ENCODE data around the gene FOXN3. TPM values are rescaled to one million over a fixed set of nuclear protein-coding genes. Genes with fewer than 3 reads are reported as not detected.

Gene FOXN3
- polyA plus RNA-seq, 1 donor (not counting 4 experiments of a cell fraction or from before 2014, with no cell fraction given) = 10.2 TPM

DNA sequence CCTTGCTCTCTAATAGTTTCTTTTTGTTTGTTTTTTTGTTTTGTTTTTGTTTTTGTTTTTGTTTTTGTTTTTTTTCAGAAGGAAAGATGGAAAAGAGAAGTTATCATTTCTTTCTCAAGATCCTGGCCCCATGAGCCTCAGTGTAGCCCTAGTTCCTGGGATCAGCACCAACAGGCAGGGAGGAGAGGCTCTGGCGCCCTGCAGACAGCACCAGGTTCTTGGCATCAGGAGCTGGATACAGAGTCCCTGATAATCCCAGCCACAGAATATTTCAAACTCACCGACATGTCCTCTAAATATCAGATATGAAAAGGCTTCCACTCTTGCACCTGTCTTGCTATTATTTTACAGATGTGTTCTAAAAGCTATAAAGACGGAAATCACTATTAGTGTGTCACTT lies 52.7 kb downstream of the FOXN3 start:
- Histone ChIP-seq H3K27me3 (ENCODE audit: control insufficient read depth, extremely low read depth, insufficient read depth, low read length) (no peaks in the 10 kb centered on the region), H3K9me3 (ENCODE audit: control insufficient read depth, low read depth, low read length) (no peaks in the 10 kb centered on the region), H3K9me1 (ENCODE audit: control insufficient read depth, extremely low read depth, insufficient read depth, low read length) (no peaks in the 10 kb centered on the region), H3K4me2 (ENCODE audit: control insufficient read depth, extremely low read depth, insufficient read depth, low read depth, low read length) (no peak overlapping the region), H3K36me3 (ENCODE audit: control insufficient read depth in 2 of 2, extremely low read depth in 1 of 2, insufficient read depth in 2 of 2, low read length in 2 of 2) (no peaks in the 10 kb centered on the region), H3K27ac (ENCODE audit: control insufficient read depth, insufficient read depth, low read length) (no peak overlapping the region), H3K9ac (ENCODE audit: control insufficient read depth, extremely low read depth, insufficient read depth, low read length) (no peak overlapping the region), H4K20me1 (ENCODE audit: control insufficient read depth, extremely low read depth, insufficient read depth, low read length) (no peaks in the 10 kb centered on the region), H3K4me3 (ENCODE audit: control insufficient read depth in 2 of 3, extremely low read depth in 1 of 3, insufficient read depth in 2 of 3, low read depth in 1 of 3, low read length in 3 of 3) (no peak overlapping the region), H3K79me2 (ENCODE audit: control insufficient read depth, insufficient read depth, low read length) (no peaks in the 10 kb centered on the region), H3K4me1 (ENCODE audit: control insufficient read depth, extremely low read depth, insufficient read depth, low read length) (peaks cover 12% of the 10 kb centered on the region), H2AFZ (ENCODE audit: control insufficient read depth, low read length) (no peak overlapping the region)
- dilution Hi-C loops (cut with MboI; ENCODE audit: extremely low pct_ligation_motif_present, low sequenced_read_pairs) = no loop called here
- TF ChIP-seq, protein P1, sequence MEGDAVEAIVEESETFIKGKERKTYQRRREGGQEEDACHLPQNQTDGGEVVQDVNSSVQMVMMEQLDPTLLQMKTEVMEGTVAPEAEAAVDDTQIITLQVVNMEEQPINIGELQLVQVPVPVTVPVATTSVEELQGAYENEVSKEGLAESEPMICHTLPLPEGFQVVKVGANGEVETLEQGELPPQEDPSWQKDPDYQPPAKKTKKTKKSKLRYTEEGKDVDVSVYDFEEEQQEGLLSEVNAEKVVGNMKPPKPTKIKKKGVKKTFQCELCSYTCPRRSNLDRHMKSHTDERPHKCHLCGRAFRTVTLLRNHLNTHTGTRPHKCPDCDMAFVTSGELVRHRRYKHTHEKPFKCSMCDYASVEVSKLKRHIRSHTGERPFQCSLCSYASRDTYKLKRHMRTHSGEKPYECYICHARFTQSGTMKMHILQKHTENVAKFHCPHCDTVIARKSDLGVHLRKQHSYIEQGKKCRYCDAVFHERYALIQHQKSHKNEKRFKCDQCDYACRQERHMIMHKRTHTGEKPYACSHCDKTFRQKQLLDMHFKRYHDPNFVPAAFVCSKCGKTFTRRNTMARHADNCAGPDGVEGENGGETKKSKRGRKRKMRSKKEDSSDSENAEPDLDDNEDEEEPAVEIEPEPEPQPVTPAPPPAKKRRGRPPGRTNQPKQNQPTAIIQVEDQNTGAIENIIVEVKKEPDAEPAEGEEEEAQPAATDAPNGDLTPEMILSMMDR (optimal IDR thresholded peaks at IDR 0.05 in 1 of 3, IDR thresholded peaks at IDR 0.05 in 1 of 3, conservative IDR thresholded peaks at IDR 0.05 in 1 of 3; ENCODE audit: extremely low read depth in 1 of 3, insufficient read depth in 2 of 3, low read length in 3 of 3) = no peak
- TF ChIP-seq EZH2 (IDR thresholded peaks at IDR 0.05; ENCODE audit: low read length) = no peak
- DNase-seq (ENCODE audit: low read depth, low spot score) (no peak), FAIRE-seq (no peak)

DNA sequence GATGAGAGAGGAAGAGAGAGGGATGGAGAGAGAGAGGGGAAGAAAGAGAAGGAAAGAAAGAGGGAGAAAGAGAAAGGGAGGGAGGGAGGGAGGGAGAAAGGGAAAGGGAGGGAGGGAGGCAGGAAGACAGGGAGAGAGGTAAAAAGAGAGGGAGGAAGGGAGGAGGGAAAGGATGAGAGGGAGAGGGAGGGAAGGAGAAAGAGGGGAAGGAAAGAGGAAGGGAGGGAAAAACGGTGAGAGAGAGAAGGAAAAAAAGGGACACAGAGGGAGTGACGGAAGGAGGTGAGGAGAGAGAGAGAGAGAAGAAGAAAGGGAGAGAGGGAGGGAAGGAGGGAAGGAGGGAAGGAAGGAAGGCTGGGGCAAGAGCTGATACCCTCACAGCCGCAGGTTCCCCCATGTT lies 56.8 kb downstream of the FOXN3 start:
- Histone ChIP-seq H2AFZ (ENCODE audit: control insufficient read depth, low read length) (no peak overlapping the region), H3K4me3 (ENCODE audit: control insufficient read depth in 2 of 3, extremely low read depth in 1 of 3, insufficient read depth in 2 of 3, low read depth in 1 of 3, low read length in 3 of 3) (no peak overlapping the region), H3K79me2 (ENCODE audit: control insufficient read depth, insufficient read depth, low read length) (no peaks in the 10 kb centered on the region), H3K36me3 (ENCODE audit: control insufficient read depth in 2 of 2, extremely low read depth in 1 of 2, insufficient read depth in 2 of 2, low read length in 2 of 2) (no peaks in the 10 kb centered on the region), H3K4me2 (ENCODE audit: control insufficient read depth, extremely low read depth, insufficient read depth, low read depth, low read length) (no peak overlapping the region), H3K27me3 (ENCODE audit: control insufficient read depth, extremely low read depth, insufficient read depth, low read length) (no peaks in the 10 kb centered on the region), H3K9me1 (ENCODE audit: control insufficient read depth, extremely low read depth, insufficient read depth, low read length) (no peaks in the 10 kb centered on the region), H4K20me1 (ENCODE audit: control insufficient read depth, extremely low read depth, insufficient read depth, low read length) (no peaks in the 10 kb centered on the region), H3K4me1 (ENCODE audit: control insufficient read depth, extremely low read depth, insufficient read depth, low read length) (no peaks in the 10 kb centered on the region), H3K9ac (ENCODE audit: control insufficient read depth, extremely low read depth, insufficient read depth, low read length) (no peak overlapping the region), H3K27ac (ENCODE audit: control insufficient read depth, insufficient read depth, low read length) (no peak overlapping the region), H3K9me3 (ENCODE audit: control insufficient read depth, low read depth, low read length) (no peaks in the 10 kb centered on the region)
- FAIRE-seq = no peak
- DNase-seq (ENCODE audit: low read depth, low spot score) = no peak
- no peak for TF ChIP-seq EZH2 (IDR thresholded peaks at IDR 0.05; ENCODE audit: low read length)
- TF ChIP-seq, protein P1 (optimal IDR thresholded peaks at IDR 0.05 in 1 of 3, IDR thresholded peaks at IDR 0.05 in 1 of 3, conservative IDR thresholded peaks at IDR 0.05 in 1 of 3; ENCODE audit: extremely low read depth in 1 of 3, insufficient read depth in 2 of 3, low read length in 3 of 3) = no peak
- dilution Hi-C loops (cut with MboI; ENCODE audit: extremely low pct_ligation_motif_present, low sequenced_read_pairs) = no loop called here
